GM21381 (cell line): ENCODE data around the gene MSH2.

Experiments
- ATAC-seq: cut with Tn5 transposase; IDR thresholded peaks from one replicate; pipeline ENCODE4 v1.9.1; 2021; ENCODE audit warnings: mild to moderate bottlenecking, moderate library complexity; ENCODE audit not compliant: unreplicated experiment

MSH2 gene

GRCh38 chr2:47530105-47530760, 127.3 kb downstream of the MSH2 start:
- ATAC-seq, result no peak

GRCh38 chr2:47531378-47532042, 128.6 kb downstream of the MSH2 start:
- ATAC-seq, result no peak
